ENCODE measurements around the gene ZNF583. TPM values are rescaled to one million over a fixed set of nuclear protein-coding genes. Genes with fewer than 3 reads are reported as not detected.
A peak's percentile ranks its signal among the peaks of the same experiment; 100 is the strongest.

Gene ZNF583
- total RNA-seq = 1 to 10 TPM; 4.0 to 5.5 TPM
- 4.7 TPM for polyA plus RNA-seq (2013, experiment 1 of 2)
- polyA plus RNA-seq (2013, experiment 2 of 2) = 6.0 TPM
- long read RNA-seq, experiment 1, full-length matches to known transcripts = 1 of 4 reads
- long read RNA-seq, experiment 1, partial matches to known transcripts = 0 of 4 reads
- long read RNA-seq, experiment 1, other reads (novel, unspliced or antisense) = 3 of 4 reads
- long read RNA-seq, experiment 2, full-length matches to known transcripts = 9 of 10 reads
- long read RNA-seq, experiment 2, partial matches to known transcripts = 1 of 10 reads
- long read RNA-seq, experiment 2, other reads (novel, unspliced or antisense) = 0 of 10 reads
- long read RNA-seq, experiment 3, full-length matches to known transcripts = 10 of 14 reads
- long read RNA-seq, experiment 3, partial matches to known transcripts = 0 of 14 reads
- long read RNA-seq, experiment 3, other reads (novel, unspliced or antisense) = 4 of 14 reads
- long read RNA-seq, experiment 4, full-length matches to known transcripts = 10 of 13 reads
- long read RNA-seq, experiment 4, partial matches to known transcripts = 1 of 13 reads
- long read RNA-seq, experiment 4, other reads (novel, unspliced or antisense) = 2 of 13 reads

DNA sequence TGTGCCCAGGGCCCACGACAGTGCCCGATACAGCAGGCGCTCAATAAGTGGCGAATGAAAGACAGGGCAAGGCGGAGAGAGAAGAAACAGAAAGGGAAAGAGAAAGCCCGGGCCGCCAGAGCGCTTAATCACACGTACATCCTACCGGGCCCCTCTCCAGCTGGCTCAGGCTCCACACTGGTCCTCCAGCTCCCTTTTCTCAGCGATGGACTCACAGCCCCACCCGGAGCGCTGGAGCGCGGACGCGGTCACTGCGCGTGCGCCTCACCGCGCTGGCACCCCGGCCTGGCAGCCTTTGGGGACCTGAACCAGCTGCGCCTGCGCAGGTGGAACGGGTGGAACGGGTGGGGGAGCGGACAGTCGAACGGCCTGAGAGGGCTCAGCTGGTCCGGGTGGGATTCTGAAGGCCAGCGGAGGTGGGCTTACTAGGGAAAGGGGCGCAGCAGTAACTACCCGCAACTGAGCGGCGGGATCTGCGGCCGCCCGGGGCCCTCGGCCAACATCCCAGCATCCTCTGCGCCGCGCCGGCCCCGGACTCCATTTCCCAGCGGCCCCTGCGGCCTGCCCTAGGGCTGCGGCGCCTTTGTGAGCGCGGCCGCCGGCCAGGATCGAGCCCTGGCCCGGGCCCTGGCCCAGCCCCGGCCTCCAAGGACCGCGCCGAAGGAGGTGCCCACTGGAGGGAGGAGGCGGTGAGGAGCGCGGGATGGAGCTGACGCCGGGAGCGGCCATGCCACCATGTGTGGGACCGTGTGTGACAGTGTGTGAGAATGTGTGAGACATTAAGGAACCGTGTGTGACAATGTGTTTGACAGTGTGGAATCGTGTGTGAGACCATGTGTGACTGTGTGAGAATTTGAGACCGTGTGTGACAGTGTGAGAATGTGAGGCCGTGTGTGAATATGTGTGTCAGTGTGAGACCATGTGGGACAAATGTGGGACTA is at the start of gene ZNF583:
ZNF583 (plus strand) TSS at position 569 of the 941 bp plus-strand sequence. CDS start 2,783 bp downstream, outside the sequence.
- H3K27ac Mint-ChIP-seq = peak within 1 kb of the TSS; percentile 91
- Histone ChIP-seq H3K9ac (ENCODE audit: extremely low read depth, low read length, poor library complexity, severe bottlenecking) (peak within 1 kb of the TSS; percentile 52), H3K9me3 (ENCODE audit: control insufficient read depth, low read length) (peaks cover 86% of the 10 kb centered on the region), H3K27ac (ENCODE audit: low read depth, low read length) (peak within 1 kb of the TSS; percentile 85), H3K4me3 (ENCODE audit: low read length) (peak within 1 kb of the TSS; percentile 91), H3K4me1 (ENCODE audit: control insufficient read depth, insufficient read depth, low read length) (no peaks in the 10 kb centered on the region), H3K27me3 (ENCODE audit: control insufficient read depth, insufficient read depth, low read length, poor library complexity, severe bottlenecking) (no peaks in the 10 kb centered on the region), H3K36me3 (ENCODE audit: control insufficient read depth, insufficient read depth, low read length) (peaks cover 38% of the 10 kb centered on the region)
- TF ChIP-seq, protein P1, sequence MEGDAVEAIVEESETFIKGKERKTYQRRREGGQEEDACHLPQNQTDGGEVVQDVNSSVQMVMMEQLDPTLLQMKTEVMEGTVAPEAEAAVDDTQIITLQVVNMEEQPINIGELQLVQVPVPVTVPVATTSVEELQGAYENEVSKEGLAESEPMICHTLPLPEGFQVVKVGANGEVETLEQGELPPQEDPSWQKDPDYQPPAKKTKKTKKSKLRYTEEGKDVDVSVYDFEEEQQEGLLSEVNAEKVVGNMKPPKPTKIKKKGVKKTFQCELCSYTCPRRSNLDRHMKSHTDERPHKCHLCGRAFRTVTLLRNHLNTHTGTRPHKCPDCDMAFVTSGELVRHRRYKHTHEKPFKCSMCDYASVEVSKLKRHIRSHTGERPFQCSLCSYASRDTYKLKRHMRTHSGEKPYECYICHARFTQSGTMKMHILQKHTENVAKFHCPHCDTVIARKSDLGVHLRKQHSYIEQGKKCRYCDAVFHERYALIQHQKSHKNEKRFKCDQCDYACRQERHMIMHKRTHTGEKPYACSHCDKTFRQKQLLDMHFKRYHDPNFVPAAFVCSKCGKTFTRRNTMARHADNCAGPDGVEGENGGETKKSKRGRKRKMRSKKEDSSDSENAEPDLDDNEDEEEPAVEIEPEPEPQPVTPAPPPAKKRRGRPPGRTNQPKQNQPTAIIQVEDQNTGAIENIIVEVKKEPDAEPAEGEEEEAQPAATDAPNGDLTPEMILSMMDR (conservative IDR thresholded peaks at IDR 0.05) = no peak
- H3K9me3 Mint-ChIP-seq = peaks cover 86% of the 10 kb centered on the region
- peaks cover 69% of the 10 kb centered on the region for H3K36me3 Mint-ChIP-seq (ENCODE audit: low read depth)
- peak; percentile 94 for DNase-seq
- H3K27me3 Mint-ChIP-seq (ENCODE audit: insufficient read depth) = no peaks in the 10 kb centered on the region
- H3K4me1 Mint-ChIP-seq = peaks cover 8% of the 10 kb centered on the region
- WGBS, 2 experiments (ENCODE audit: insufficient coverage in 1 of 2, insufficient read length in 1 of 2) = 2 to 4% methylated on average over 24 to 70 of the region's 70 CpGs
- peak within 1 kb of the TSS; percentile 80 for H3K4me3 Mint-ChIP-seq

DNA sequence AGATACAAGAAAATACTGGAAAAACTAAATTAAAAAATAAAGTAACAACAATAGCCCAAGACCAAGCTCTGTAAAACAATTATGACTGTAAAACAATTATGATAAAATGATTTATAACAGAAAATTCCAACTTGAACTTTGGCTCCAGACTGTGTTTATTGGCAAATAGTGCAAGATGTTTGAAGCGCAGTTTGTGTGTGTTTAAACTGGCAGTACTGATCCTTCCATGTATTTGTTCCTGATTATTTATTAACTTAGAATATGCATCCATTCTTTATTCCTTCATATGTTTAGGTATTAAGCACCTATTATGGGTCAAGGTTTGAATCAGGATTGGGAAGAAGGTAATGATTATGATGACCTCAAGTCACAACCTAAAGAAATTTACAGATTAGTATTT is 48.6 kb upstream of the ZNF583 start:
- H3K27me3 Mint-ChIP-seq (ENCODE audit: insufficient read depth) = no peaks in the 10 kb centered on the region
- Histone ChIP-seq H3K27me3 (ENCODE audit: control insufficient read depth, insufficient read depth, low read length, poor library complexity, severe bottlenecking) (no peaks in the 10 kb centered on the region), H3K36me3 (ENCODE audit: control insufficient read depth, insufficient read depth, low read length) (no peaks in the 10 kb centered on the region), H3K9ac (ENCODE audit: extremely low read depth, low read length, poor library complexity, severe bottlenecking) (no peak overlapping the region), H3K4me1 (ENCODE audit: control insufficient read depth, insufficient read depth, low read length) (no peaks in the 10 kb centered on the region), H3K9me3 (ENCODE audit: control insufficient read depth, low read length) (peaks cover 26% of the 10 kb centered on the region), H3K27ac (ENCODE audit: low read depth, low read length) (no peak overlapping the region), H3K4me3 (ENCODE audit: low read length) (no peak overlapping the region)
- no peaks in the 10 kb centered on the region for H3K4me1 Mint-ChIP-seq
- TF ChIP-seq, protein P1 (conservative IDR thresholded peaks at IDR 0.05) = no peak
- H3K36me3 Mint-ChIP-seq (ENCODE audit: low read depth) = peaks cover 32% of the 10 kb centered on the region
- peaks cover 58% of the 10 kb centered on the region for H3K9me3 Mint-ChIP-seq
- no peak for DNase-seq
- WGBS, 2 experiments (ENCODE audit: insufficient coverage in 1 of 2, insufficient read length in 1 of 2) = 100% methylated on average over 1 of the region's 1 CpG; no CpG with 5 or more reads in 1 of the 2 experiments
- no peak overlapping the region for H3K27ac Mint-ChIP-seq
- no peak overlapping the region for H3K4me3 Mint-ChIP-seq

DNA sequence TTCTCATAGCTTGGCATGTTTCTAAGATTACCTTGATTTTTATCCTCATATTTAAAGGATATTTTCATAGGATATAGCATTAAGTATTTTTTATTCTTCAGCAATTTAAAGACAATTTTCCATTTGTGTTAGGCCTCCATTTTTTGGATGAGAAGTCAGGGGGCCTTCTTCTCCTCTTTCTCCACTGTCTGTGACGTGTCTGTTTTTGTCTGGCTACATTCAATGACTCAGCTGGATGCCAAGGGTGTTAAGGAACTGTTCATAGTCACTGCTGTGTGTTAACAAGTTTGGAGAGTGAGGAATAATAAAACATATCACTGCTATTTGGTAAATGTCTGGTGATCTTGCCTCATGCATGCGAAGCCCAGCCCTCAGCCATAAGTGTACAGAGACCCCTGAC is 47.2 kb upstream of the ZNF583 start:
- Histone ChIP-seq H3K27ac (ENCODE audit: low read depth, low read length) (no peak overlapping the region), H3K4me3 (ENCODE audit: low read length) (no peak overlapping the region), H3K27me3 (ENCODE audit: control insufficient read depth, insufficient read depth, low read length, poor library complexity, severe bottlenecking) (no peaks in the 10 kb centered on the region), H3K9ac (ENCODE audit: extremely low read depth, low read length, poor library complexity, severe bottlenecking) (no peak overlapping the region), H3K9me3 (ENCODE audit: control insufficient read depth, low read length) (peaks cover 37% of the 10 kb centered on the region), H3K36me3 (ENCODE audit: control insufficient read depth, insufficient read depth, low read length) (peaks cover 5% of the 10 kb centered on the region), H3K4me1 (ENCODE audit: control insufficient read depth, insufficient read depth, low read length) (no peaks in the 10 kb centered on the region)
- H3K27me3 Mint-ChIP-seq (ENCODE audit: insufficient read depth) = peaks cover 3% of the 10 kb centered on the region
- DNase-seq = no peak
- no peaks in the 10 kb centered on the region for H3K4me1 Mint-ChIP-seq
- peaks cover 65% of the 10 kb centered on the region for H3K9me3 Mint-ChIP-seq
- H3K36me3 Mint-ChIP-seq (ENCODE audit: low read depth) = peaks cover 43% of the 10 kb centered on the region
- H3K4me3 Mint-ChIP-seq = no peak overlapping the region
- no peak overlapping the region for H3K27ac Mint-ChIP-seq
- WGBS, 2 experiments (ENCODE audit: insufficient coverage in 1 of 2, insufficient read length in 1 of 2) = 86 to 100% methylated on average over 1 of the region's 2 CpGs
- TF ChIP-seq, protein P1 (conservative IDR thresholded peaks at IDR 0.05) = no peak

All from endodermal cell (in vitro differentiated cells).